Subcutaneous adipose tissue (tissue), 4 donors: ENCODE data around the gene NCR3LG1. TPM values are rescaled to one million over a fixed set of nuclear protein-coding genes. Genes with fewer than 3 reads are reported as not detected.

Experiments
- total RNA-seq, 4 donors: library from RNA; depleted of rRNA; stranded (reverse); fragments of >200 nt; gene quantifications; one replicate each; pipeline ENCODE4 v1.1.0, GENCODE V29; 2016
- TF ChIP-seq, protein P1 (sequence below): fragments of 450-650 bp; IDR thresholded peaks from one replicate; pipeline ENCODE4 v1.5.1; 2016; ENCODE audit warnings: low read depth, mild to moderate bottlenecking, control low read depth, antibody characterized with exemption, moderate library complexity

Gene NCR3LG1
- total RNA-seq, 4 donors from 2014 or later, result 1.3 to 3.1 (median 2.8) TPM

DNA sequence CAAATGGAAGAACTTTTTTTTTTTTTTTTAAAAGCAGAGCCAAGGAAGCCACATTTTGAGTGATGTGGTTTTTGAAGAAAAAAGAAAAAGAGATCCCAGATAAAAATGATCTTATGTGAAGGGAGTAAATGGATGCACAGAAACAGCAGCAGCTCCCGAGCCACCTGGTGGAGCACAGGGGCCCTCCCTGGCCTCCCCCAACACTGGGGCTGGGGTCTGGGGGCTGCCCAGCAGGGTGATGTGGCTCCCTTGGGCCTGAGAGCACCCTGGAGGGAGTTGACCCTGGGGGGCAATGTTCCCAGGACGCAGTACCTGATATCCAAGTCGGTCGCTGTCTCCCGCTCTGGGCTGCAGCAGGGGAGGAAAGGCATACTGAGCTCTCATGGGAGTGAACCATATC is 63.4 kb downstream of the NCR3LG1 start:
- TF ChIP-seq, protein P1, sequence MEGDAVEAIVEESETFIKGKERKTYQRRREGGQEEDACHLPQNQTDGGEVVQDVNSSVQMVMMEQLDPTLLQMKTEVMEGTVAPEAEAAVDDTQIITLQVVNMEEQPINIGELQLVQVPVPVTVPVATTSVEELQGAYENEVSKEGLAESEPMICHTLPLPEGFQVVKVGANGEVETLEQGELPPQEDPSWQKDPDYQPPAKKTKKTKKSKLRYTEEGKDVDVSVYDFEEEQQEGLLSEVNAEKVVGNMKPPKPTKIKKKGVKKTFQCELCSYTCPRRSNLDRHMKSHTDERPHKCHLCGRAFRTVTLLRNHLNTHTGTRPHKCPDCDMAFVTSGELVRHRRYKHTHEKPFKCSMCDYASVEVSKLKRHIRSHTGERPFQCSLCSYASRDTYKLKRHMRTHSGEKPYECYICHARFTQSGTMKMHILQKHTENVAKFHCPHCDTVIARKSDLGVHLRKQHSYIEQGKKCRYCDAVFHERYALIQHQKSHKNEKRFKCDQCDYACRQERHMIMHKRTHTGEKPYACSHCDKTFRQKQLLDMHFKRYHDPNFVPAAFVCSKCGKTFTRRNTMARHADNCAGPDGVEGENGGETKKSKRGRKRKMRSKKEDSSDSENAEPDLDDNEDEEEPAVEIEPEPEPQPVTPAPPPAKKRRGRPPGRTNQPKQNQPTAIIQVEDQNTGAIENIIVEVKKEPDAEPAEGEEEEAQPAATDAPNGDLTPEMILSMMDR, result no peak

DNA sequence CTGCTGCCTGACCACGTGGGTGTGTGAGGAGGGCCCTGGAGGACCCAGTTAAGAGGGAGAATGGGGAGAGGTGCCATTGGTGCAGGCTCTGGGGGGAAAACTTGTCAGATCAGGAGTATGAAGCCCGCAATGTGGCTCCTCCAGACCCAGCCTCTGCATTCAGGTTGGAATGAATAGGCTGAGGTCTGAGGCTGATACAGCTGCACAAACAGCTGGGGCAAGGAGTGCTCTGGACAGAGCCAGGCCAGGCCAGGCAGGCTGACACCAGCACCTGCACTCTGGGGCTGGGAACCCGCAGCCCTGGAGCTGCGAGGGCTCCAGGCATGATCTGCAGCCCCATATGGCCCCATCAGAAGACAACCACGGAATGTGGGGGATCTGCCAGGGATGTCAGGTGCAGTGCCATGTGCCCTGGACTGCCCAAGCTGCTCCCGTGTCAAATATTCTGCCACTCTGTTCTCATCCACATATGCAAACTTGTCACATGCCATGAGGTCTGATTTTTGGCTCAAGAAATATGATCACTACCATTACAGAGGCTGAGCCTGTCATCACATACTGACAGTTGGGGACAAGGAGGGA is 64.0 kb downstream of the NCR3LG1 start:
- TF ChIP-seq, protein P1, result no peak

DNA sequence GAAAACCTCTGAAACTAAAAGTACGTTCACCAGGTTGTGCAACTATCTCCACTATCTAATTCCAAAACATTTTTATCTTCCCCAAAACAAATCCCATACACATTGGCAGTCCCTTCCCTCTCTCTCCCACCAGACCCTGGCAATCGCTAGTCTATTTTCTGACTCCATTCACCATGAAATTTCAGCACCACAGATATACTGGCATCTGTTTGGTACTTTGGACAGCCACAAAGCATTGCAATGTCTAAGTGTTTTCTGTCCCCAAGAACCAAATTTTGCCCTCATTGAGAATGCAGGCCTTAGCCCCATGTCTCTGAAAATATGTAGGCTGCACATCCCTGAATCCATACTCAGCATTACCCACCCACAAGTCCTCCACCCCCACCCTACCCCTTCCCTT is 64.9 kb downstream of the NCR3LG1 start:
- TF ChIP-seq, protein P1, result no peak

DNA sequence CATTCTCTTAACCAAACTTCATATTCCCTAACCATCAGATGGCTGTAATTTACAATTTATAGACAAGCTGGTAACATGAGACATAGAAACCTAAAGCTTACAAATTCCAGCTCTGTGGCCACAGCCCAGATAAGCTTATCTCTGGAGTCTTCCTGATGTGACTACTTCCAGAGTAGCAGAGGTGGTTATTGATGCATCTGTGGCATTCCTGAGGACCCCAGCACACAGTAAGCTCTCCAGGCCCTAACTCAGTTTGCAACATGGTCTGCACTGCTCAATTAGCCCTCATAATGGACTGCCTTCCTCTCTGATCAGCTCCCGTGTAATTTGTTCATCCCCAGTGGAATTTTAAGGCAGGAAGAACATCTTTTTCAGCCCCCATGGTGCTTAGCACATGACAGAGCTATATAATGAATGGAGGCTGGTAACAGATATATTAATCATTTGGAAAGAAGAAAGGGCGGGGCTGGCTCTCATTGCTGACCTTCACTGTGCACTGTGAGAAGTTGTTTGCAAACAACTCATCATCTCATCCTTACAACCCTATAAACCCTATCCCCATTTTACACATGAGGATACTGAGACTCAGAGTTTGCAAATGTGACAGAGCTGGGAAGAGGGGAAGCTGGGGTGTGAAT is 67.0 kb downstream of the NCR3LG1 start:
- TF ChIP-seq, protein P1, result no peak

DNA sequence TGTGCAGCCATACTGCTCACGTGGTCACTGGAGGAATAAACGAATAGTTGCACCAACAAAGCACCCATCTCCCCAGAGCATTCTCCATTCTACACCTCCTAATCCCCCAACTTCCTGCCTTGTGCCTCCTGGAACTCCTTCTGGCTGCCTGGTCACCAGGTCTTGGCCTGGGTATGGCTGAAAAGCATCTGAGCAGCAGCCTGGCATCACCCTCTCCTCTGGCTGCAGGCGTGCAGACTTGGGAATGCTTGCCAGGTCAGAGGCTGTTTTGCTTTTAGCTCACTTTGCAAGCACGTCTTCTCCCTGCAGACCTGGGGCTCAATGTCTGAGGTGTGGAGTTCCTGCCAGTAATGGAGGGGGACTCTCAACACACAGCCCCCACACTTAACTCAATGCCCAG is 70.2 kb downstream of the NCR3LG1 start:
- TF ChIP-seq, protein P1, result no peak

DNA sequence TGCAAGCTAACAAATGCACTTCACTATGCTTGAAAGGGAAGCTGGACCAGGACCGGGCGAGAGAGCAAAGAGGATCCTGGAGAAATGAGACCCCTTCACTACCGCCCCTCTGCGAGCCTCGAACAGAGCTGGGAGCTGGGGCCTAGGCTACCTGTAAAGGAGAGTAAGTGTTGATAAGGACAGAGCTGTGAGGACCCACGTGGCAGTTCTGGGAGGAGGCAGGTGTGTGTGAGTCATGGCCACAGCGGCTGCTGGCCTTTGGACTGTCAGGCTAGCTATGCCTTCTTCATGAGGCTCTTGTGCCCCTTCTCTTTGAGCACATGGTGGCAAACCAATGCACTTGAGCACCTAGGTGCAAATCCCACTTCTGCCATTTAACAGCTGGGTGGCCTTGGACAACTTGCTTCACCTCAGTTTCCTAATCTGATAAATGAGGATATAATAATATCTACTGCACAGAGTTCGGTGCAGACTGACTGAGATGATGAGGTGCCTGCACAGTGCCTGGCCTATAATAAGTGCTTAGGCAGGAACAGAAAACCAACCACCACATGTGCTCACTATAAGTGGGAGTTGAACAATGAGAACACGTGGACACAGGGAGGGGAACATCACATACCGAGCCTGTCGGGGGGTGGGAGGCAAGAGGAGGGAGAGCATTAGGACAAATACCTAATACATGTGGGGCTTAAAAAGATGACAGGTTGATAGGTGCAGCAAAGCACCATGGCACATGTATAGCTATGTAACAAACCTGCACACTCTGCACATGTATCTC is 72.1 kb downstream of the NCR3LG1 start:
- TF ChIP-seq, protein P1, result no peak

Other genes with a start within 250 kb of the NCR3LG1 start
- gene PIK3C2A, start 143.8 kb upstream of the NCR3LG1 start, total RNA-seq, result 10 to 100 TPM; 60.7 to 97.8 (median 83.4) TPM
- 10 to 100 TPM; 19.0 to 50.9 (median 40.1) TPM for gene NUCB2, start 75.1 kb upstream of the NCR3LG1 start, total RNA-seq
- gene KCNJ11, start 36.9 kb downstream of the NCR3LG1 start, total RNA-seq, result 1 to 10 TPM in 2 of 4 donors, under 1 TPM in 2; 0.66 to 4.0 (median 1.1) TPM
- gene ABCC8, start 125.0 kb downstream of the NCR3LG1 start, total RNA-seq, result under 1 TPM in 2 of 4 donors, not detected in 2; 0.16 to 0.51 TPM
- gene USH1C, start 192.6 kb downstream of the NCR3LG1 start, total RNA-seq, result under 1 TPM in 1 of 4 donors, not detected in 3; 0.75 TPM
- gene OTOG, start 195.5 kb downstream of the NCR3LG1 start, total RNA-seq, result not detected